Measurements from ENCODE around the gene FARS2. TPM values are rescaled to one million over a fixed set of nuclear protein-coding genes. Genes with fewer than 3 reads are reported as not detected.

The FARS2 gene
- total RNA-seq, 1 experiment from 2014 or later, result 24.7 TPM

GRCh38 chr6:5580736-5581581 lies 319.6 kb downstream of the FARS2 start:
- no peak for DNase-seq (ENCODE audit: low read depth)

- DNase-seq (ENCODE audit: low read depth), result no peak
Measured at GRCh38 chr6:5582762-5583161, 321.4 kb downstream of the FARS2 start.

- no peak for DNase-seq (ENCODE audit: low read depth)
Measured at GRCh38 chr6:5583528-5583927, 322.2 kb downstream of the FARS2 start.

GRCh38 chr6:5584078-5584482 lies 322.8 kb downstream of the FARS2 start:
- DNase-seq (ENCODE audit: low read depth), result no peak

GRCh38 chr6:5587648-5588047 lies 326.3 kb downstream of the FARS2 start:
- DNase-seq (ENCODE audit: low read depth), result no peak

GRCh38 chr6:5589422-5590141 lies 328.3 kb downstream of the FARS2 start:
- no peak for DNase-seq (ENCODE audit: low read depth)

GRCh38 chr6:5590187-5590586 lies 328.9 kb downstream of the FARS2 start:
- no peak for DNase-seq (ENCODE audit: low read depth)

GRCh38 chr6:5592886-5593519 lies 331.7 kb downstream of the FARS2 start:
- DNase-seq (ENCODE audit: low read depth), result no peak

GRCh38 chr6:5595184-5595583 lies 333.9 kb downstream of the FARS2 start:
- DNase-seq (ENCODE audit: low read depth), result no peak

GRCh38 chr6:5597413-5597812 lies 336.1 kb downstream of the FARS2 start:
- DNase-seq (ENCODE audit: low read depth), result no peak

- no peak for DNase-seq (ENCODE audit: low read depth)
Measured at GRCh38 chr6:5598123-5598522, 336.8 kb downstream of the FARS2 start.

- DNase-seq (ENCODE audit: low read depth), result no peak
Measured at GRCh38 chr6:5599127-5599526, 337.8 kb downstream of the FARS2 start.

GRCh38 chr6:5605937-5606336 lies 344.6 kb downstream of the FARS2 start:
- DNase-seq (ENCODE audit: low read depth), result no peak

GRCh38 chr6:5606546-5606945 lies 345.2 kb downstream of the FARS2 start:
- no peak for DNase-seq (ENCODE audit: low read depth)

GRCh38 chr6:5610640-5611039 lies 349.3 kb downstream of the FARS2 start:
- no peak for DNase-seq (ENCODE audit: low read depth)

- no peak for DNase-seq (ENCODE audit: low read depth)
Measured at GRCh38 chr6:5617179-5617578, 355.9 kb downstream of the FARS2 start.

GRCh38 chr6:5619249-5619648 lies 357.9 kb downstream of the FARS2 start:
- DNase-seq (ENCODE audit: low read depth), result no peak

- DNase-seq (ENCODE audit: low read depth), result no peak
Measured at GRCh38 chr6:5622276-5623005, 361.1 kb downstream of the FARS2 start.

GRCh38 chr6:5623769-5624168 lies 362.5 kb downstream of the FARS2 start:
- DNase-seq (ENCODE audit: low read depth), result no peak

- no peak for DNase-seq (ENCODE audit: low read depth)
Measured at GRCh38 chr6:5624256-5624655, 362.9 kb downstream of the FARS2 start.

- DNase-seq (ENCODE audit: low read depth), result no peak
Measured at GRCh38 chr6:5626727-5627426, 365.6 kb downstream of the FARS2 start.
